NCI-H748 treated with DMSO at 0.1 percent for 48 hours (cell line): ENCODE measurements around the gene SMC1B.
"Not testable (repeated sequence)": the region's sequence is repeated elsewhere in the genome, so short reads cannot be mapped to it uniquely, and the experiment has no call there.

ENCODE experiments used
- DNase-seq: peaks from one replicate; lab custom pipeline; 2025; lab: John Stamatoyannopoulos, UW

Gene SMC1B

GRCh38 chr22:45296628-45297297 lies 116.6 kb downstream of the SMC1B start:
- DNase-seq = no peak

- no peak for DNase-seq
Measured at GRCh38 chr22:45295492-45295891, 117.9 kb downstream of the SMC1B start.

- not testable (repeated sequence) for DNase-seq
Measured at GRCh38 chr22:45295004-45295403, 118.4 kb downstream of the SMC1B start.
